ENCODE data around the gene EPB41L3. TPM values are rescaled to one million over a fixed set of nuclear protein-coding genes. Genes with fewer than 3 reads are reported as not detected.
"Not testable (repeated sequence)": the region's sequence is repeated elsewhere in the genome, so short reads cannot be mapped to it uniquely, and the experiment has no call there.

EPB41L3 gene
- total and polyA plus RNA-seq, 4 donors = 99.6 to 226 (median 163) TPM

DNA sequence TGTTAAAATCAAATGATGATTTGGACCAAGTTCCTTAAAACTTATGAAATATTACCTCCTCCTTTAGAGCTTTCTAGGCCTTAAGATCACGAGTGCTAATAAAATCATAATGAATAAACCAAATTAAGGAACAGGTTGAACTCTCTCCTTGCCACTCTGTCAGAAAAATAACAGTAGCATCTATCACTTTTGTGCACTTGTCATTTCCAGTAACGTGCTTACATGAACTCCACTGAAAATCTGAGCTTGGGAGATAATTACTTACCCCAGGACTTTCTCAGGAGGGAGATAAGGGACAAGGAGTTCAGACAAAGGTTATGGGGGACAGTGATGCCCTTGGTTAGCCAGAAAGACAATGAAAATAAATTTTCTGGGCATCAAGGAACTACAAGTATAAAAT, 36.0 kb downstream of the EPB41L3 start:
- WGBS (ENCODE audit: insufficient coverage) = no CpG with 5 or more reads among the region's 2 CpGs
- H3K9me3 ChIP-seq (ENCODE audit: control insufficient read depth, insufficient read depth, low read length) = no peaks in the 10 kb centered on the region
- no peaks in the 10 kb centered on the region for H3K4me1 ChIP-seq (ENCODE audit: control insufficient read depth, insufficient read depth, low read length)
- H3K36me3 ChIP-seq (ENCODE audit: control insufficient read depth, insufficient read depth, low read length) = no peaks in the 10 kb centered on the region
- no peak overlapping the region for H3K27ac ChIP-seq (ENCODE audit: low read depth, low read length)
- no peak for DNase-seq (ENCODE audit: low read depth in 4 of 6, low spot score in 6 of 6)
- H3K4me3 ChIP-seq (ENCODE audit: low read depth, low read length) = no peak overlapping the region
- no peaks in the 10 kb centered on the region for H3K27me3 ChIP-seq (ENCODE audit: control insufficient read depth, insufficient read depth, low read length)

DNA sequence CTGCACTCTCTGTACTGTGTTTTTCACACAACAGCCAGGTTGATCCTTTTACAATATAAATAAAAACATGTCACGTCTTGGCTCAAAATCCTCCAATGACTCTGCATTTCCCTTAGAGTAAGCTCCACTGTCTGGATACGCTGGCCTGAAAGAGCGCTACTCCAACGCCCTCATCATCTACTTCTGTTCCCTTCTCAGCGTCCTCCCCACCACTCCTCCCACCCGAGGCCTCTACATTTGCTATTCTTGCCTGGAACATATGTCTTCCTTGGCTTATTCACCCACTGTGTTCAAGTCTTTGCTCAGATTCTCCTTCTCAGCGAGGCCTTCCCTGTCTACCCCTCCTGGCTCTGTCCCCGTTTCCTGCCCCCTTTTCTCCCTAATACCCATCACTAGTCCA, 37.6 kb downstream of the EPB41L3 start:
- DNase-seq (ENCODE audit: low read depth in 4 of 6, low spot score in 6 of 6) = no peak
- no peak overlapping the region for H3K27ac ChIP-seq (ENCODE audit: low read depth, low read length)
- no peaks in the 10 kb centered on the region for H3K27me3 ChIP-seq (ENCODE audit: control insufficient read depth, insufficient read depth, low read length)
- H3K9me3 ChIP-seq (ENCODE audit: control insufficient read depth, insufficient read depth, low read length) = no peaks in the 10 kb centered on the region
- 95% methylated on average over 8 of the region's 8 CpGs for WGBS (ENCODE audit: insufficient coverage)
- H3K4me3 ChIP-seq (ENCODE audit: low read depth, low read length) = no peak overlapping the region
- H3K4me1 ChIP-seq (ENCODE audit: control insufficient read depth, insufficient read depth, low read length) = peaks cover 3% of the 10 kb centered on the region
- H3K36me3 ChIP-seq (ENCODE audit: control insufficient read depth, insufficient read depth, low read length) = no peaks in the 10 kb centered on the region

DNA sequence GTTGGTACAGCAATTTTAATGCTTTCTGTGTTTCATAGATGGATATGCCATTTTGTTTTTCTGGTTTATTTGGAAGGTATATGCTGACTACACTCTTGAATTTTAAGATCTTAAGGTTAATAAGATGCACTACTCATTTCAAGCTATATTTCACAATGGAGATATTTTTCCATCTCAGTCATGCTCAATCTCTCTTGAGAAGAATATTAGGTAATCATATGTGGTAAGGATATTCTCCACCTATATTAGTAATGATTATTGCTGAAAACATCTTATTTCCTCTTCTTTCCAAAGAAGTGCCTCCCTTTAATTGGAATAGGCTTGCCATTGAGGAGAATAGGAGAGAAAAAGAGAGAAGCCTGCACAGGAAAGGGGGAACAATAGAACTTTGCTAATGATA, 40.1 kb downstream of the EPB41L3 start:
- Histone ChIP-seq H3K4me1 (ENCODE audit: control insufficient read depth, insufficient read depth, low read length) (peaks cover 3% of the 10 kb centered on the region), H3K9me3 (ENCODE audit: control insufficient read depth, insufficient read depth, low read length) (no peaks in the 10 kb centered on the region)

DNA sequence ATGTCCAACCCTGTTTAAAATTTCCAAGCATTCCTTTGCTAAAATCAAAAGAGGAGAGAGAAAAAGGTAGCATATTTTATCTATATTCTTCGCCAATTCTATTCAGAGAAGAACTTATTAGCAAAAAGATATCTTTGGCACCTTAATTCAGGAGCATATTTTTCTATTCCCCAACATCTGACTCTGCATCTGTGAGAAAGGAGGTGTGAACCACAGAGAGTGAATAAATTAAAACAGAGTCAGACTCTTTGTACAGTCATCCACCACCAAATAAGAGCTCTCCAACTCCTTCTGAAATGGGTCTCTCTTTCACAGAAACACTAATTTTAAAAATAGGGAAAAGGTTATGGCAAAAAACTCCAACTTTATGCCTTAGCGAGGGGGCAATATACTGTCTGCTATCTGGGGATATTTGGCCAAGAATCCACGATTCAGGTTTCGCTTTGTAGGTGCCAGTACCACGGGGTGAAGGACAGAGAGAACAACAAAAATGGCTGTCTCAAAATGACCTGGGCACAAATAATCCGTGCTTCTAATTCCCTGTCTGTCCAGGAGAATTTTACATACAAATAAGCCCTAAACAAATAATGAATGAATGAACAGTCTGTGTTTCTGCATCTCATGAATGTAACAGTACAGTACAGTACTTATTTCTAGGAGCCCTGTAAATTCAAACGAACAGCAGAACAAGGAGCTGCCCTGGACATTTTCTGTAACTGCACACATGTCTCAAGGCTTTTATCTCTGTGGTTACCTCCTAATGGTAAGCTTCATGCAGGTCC, 43.4 kb downstream of the EPB41L3 start:
- Histone ChIP-seq H3K4me3 (ENCODE audit: low read depth, low read length) (no peak overlapping the region), H3K4me1 (ENCODE audit: control insufficient read depth, insufficient read depth, low read length) (peaks cover 3% of the 10 kb centered on the region), H3K36me3 (ENCODE audit: control insufficient read depth, insufficient read depth, low read length) (no peaks in the 10 kb centered on the region), H3K27ac (ENCODE audit: low read depth, low read length) (no peak overlapping the region), H3K27me3 (ENCODE audit: control insufficient read depth, insufficient read depth, low read length) (no peaks in the 10 kb centered on the region), H3K9me3 (ENCODE audit: control insufficient read depth, insufficient read depth, low read length) (no peaks in the 10 kb centered on the region)
- WGBS (ENCODE audit: insufficient coverage) = 54% methylated on average over 3 of the region's 7 CpGs
- DNase-seq (ENCODE audit: low read depth in 4 of 6, low spot score in 6 of 6) = peak in 1 of 6 donors; percentile 88

More for the DNA sequence above, 40.1 kb downstream of the EPB41L3 start:
- no peak for DNase-seq (ENCODE audit: low read depth in 4 of 6, low spot score in 6 of 6)
- Histone ChIP-seq H3K4me3 (ENCODE audit: low read depth, low read length) (no peak overlapping the region), H3K27ac (ENCODE audit: low read depth, low read length) (no peak overlapping the region), H3K27me3 (ENCODE audit: control insufficient read depth, insufficient read depth, low read length) (no peaks in the 10 kb centered on the region), H3K36me3 (ENCODE audit: control insufficient read depth, insufficient read depth, low read length) (no peaks in the 10 kb centered on the region)

DNA sequence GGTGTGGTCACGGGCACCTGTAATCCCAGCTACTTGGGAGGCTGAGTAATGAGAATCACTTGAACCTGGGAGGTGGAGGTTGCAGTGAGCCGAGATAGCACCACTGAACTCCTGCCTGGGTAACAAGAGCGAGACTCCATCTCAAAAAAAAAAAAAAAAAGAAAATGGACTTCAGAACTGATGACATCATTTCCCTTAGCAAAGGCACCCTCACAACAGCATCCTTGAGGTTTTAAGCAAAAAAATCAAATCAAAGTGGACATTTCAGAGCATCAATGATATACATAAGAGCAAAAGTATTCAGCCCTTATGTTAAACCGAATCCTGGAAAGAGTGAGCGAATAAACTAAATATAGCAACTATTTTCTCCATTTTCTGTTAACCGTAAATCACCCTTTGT, 45.3 kb downstream of the EPB41L3 start:
- no peak for DNase-seq (ENCODE audit: low read depth in 4 of 6, low spot score in 6 of 6)
- H3K27me3 ChIP-seq (ENCODE audit: control insufficient read depth, insufficient read depth, low read length) = no peaks in the 10 kb centered on the region
- no peak overlapping the region for H3K4me3 ChIP-seq (ENCODE audit: low read depth, low read length)
- peaks cover 3% of the 10 kb centered on the region for H3K4me1 ChIP-seq (ENCODE audit: control insufficient read depth, insufficient read depth, low read length)
- H3K36me3 ChIP-seq (ENCODE audit: control insufficient read depth, insufficient read depth, low read length) = no peaks in the 10 kb centered on the region
- H3K9me3 ChIP-seq (ENCODE audit: control insufficient read depth, insufficient read depth, low read length) = no peaks in the 10 kb centered on the region
- WGBS (ENCODE audit: insufficient coverage) = 100% methylated on average over 1 of the region's 6 CpGs
- no peak overlapping the region for H3K27ac ChIP-seq (ENCODE audit: low read depth, low read length)

DNA sequence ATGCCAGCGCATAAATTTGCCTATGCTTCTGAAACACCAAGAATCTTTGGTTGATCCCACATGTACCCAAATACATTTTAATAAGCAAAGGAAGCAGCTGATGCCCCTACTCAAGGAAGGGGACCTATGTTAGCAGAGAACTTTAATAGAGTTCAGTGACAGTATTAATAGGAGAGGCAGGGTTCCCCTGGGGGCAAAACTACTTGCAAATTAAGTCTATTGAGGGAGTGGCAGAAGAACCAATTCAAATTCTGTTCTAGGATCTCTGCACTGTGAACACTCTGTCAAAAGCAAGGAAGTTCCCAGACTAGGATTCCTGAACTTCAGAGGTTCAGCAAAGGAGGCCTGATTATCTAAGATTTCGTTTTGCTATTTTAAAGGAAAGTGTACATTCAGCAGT, 47.5 kb downstream of the EPB41L3 start:
- H3K4me1 ChIP-seq (ENCODE audit: control insufficient read depth, insufficient read depth, low read length) = no peaks in the 10 kb centered on the region
- H3K27ac ChIP-seq (ENCODE audit: low read depth, low read length) = no peak overlapping the region
- no peak for DNase-seq (ENCODE audit: low read depth in 4 of 6, low spot score in 6 of 6)
- 60% methylated on average over 1 of the region's 2 CpGs for WGBS (ENCODE audit: insufficient coverage)
- no peaks in the 10 kb centered on the region for H3K27me3 ChIP-seq (ENCODE audit: control insufficient read depth, insufficient read depth, low read length)
- H3K4me3 ChIP-seq (ENCODE audit: low read depth, low read length) = no peak overlapping the region
- H3K36me3 ChIP-seq (ENCODE audit: control insufficient read depth, insufficient read depth, low read length) = no peaks in the 10 kb centered on the region
- H3K9me3 ChIP-seq (ENCODE audit: control insufficient read depth, insufficient read depth, low read length) = no peaks in the 10 kb centered on the region

DNA sequence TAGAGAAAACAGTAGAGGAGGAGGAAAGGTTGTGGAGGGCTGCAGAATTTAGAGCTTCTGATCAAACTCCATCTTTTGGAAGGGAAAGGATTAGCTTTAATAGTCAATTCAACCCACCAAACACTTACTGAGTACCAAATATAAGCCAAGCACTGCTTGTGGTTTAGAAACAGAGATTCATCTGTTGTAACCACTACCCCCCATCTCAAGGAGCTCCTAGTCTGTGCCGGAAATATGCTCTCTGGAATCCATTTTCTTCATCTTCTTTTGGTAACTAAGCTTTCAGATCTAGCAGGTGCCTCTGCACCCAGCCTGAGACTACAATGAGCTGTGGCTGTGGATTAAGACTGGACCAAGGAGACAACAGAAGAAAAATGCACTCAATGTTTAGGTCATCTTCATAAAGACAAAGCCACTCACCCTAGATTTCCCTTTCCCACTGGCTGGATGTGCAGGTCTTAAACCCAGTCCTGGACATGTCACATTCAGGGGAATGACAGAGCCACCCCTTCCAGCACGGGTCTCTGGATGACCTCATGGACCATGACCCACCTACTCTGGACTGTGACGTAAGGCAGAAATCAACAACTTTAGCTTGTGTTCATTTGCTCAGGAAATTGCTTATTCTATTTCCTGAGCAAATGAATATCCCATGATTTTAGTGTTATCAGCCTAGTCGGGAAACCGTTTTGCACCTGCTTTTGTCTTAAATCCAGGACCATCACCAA, 52.9 kb downstream of the EPB41L3 start:
- no peaks in the 10 kb centered on the region for H3K27me3 ChIP-seq (ENCODE audit: control insufficient read depth, insufficient read depth, low read length)
- H3K9me3 ChIP-seq (ENCODE audit: control insufficient read depth, insufficient read depth, low read length) = no peaks in the 10 kb centered on the region
- H3K27ac ChIP-seq (ENCODE audit: low read depth, low read length) = no peak overlapping the region
- peaks cover 3% of the 10 kb centered on the region for H3K36me3 ChIP-seq (ENCODE audit: control insufficient read depth, insufficient read depth, low read length)
- no peak overlapping the region for H3K4me3 ChIP-seq (ENCODE audit: low read depth, low read length)
- DNase-seq (ENCODE audit: low read depth in 4 of 6, low spot score in 6 of 6) = no peak
- H3K4me1 ChIP-seq (ENCODE audit: control insufficient read depth, insufficient read depth, low read length) = no peaks in the 10 kb centered on the region
- 100% methylated on average over 2 of the region's 5 CpGs for WGBS (ENCODE audit: insufficient coverage)

DNA sequence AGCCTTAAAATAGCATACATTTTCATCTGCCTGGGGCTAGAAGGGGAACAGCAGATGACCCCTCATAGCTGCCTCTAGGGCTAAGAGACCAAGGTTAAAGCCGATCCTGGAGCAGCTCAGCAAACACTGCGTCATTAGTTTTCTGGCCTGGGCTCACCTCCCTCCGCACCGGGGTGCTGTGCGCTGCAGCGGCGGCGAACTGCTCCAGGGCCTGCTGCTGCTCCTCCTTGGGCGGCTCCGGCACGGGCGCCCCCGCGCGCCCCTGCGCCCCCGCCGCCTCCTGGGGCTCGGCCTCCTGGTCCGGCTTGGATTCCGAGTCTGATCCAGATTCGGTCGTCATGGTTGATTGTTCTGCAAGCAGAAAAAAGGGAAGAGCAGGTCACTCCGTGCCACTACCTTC, 55.0 kb downstream of the EPB41L3 start:
- Histone ChIP-seq H3K27me3 (ENCODE audit: control insufficient read depth, insufficient read depth, low read length) (no peaks in the 10 kb centered on the region), H3K4me1 (ENCODE audit: control insufficient read depth, insufficient read depth, low read length) (no peaks in the 10 kb centered on the region), H3K9me3 (ENCODE audit: control insufficient read depth, insufficient read depth, low read length) (no peaks in the 10 kb centered on the region), H3K36me3 (ENCODE audit: control insufficient read depth, insufficient read depth, low read length) (peaks cover 3% of the 10 kb centered on the region), H3K4me3 (ENCODE audit: low read depth, low read length) (no peak overlapping the region), H3K27ac (ENCODE audit: low read depth, low read length) (no peak overlapping the region)
- peak in 2 of 6 donors; percentile 29 to 33 for DNase-seq (ENCODE audit: low read depth in 4 of 6, low spot score in 6 of 6)
- 7% methylated on average over 23 of the region's 24 CpGs for WGBS (ENCODE audit: insufficient coverage)

DNA sequence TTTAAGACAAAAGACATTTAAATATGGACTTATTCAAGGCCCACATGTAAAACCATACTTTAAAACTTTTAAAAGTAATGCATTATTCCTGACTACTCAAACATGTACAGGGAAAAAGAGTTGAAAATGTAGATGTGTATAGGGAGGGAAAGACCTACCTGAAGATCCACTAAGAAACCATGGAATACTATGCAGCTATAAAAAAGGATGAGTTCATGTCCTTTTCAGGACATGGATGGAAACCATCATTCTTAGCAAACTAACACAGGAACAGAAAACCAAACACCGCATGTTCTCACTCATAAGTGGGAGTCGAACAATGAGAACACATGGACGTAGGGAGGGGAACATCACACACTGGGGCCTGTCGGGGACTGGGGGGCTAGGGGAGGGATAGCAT, 55.8 kb downstream of the EPB41L3 start:
- H3K4me3 ChIP-seq (ENCODE audit: low read depth, low read length); DNase-seq (ENCODE audit: low read depth in 4 of 6, low spot score in 6 of 6); H3K4me1 ChIP-seq (ENCODE audit: control insufficient read depth, insufficient read depth, low read length); H3K36me3 ChIP-seq (ENCODE audit: control insufficient read depth, insufficient read depth, low read length); H3K27me3 ChIP-seq (ENCODE audit: control insufficient read depth, insufficient read depth, low read length); H3K27ac ChIP-seq (ENCODE audit: low read depth, low read length); H3K9me3 ChIP-seq (ENCODE audit: control insufficient read depth, insufficient read depth, low read length): not testable (repeated sequence)
- WGBS (ENCODE audit: insufficient coverage) = 100% methylated on average over 1 of the region's 4 CpGs

DNA sequence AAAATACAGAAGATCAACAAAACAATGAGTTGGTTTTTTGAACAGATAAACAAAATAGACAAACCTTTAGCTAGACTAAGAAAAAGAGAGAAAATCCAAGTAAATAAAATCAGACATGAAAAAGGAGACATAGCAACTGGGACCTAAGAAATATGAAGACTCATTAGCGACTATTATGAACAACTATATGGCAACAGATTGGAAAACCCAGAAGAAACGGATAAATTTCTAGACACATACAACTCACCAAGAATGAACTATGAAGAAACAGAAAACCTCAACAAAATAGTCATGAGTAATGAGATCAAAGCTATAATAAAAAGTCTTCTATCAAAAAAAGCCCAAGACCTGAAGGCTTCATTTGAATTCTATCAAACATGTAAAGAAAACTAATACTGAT, 59.3 kb downstream of the EPB41L3 start:
- Histone ChIP-seq H3K4me3 (ENCODE audit: low read depth, low read length) (no peak overlapping the region), H3K36me3 (ENCODE audit: control insufficient read depth, insufficient read depth, low read length) (peaks cover 3% of the 10 kb centered on the region), H3K27ac (ENCODE audit: low read depth, low read length) (no peak overlapping the region), H3K4me1 (ENCODE audit: control insufficient read depth, insufficient read depth, low read length) (no peaks in the 10 kb centered on the region), H3K9me3 (ENCODE audit: control insufficient read depth, insufficient read depth, low read length) (peaks cover 1% of the 10 kb centered on the region), H3K27me3 (ENCODE audit: control insufficient read depth, insufficient read depth, low read length) (no peaks in the 10 kb centered on the region)
- no peak for DNase-seq (ENCODE audit: low read depth in 4 of 6, low spot score in 6 of 6)
- no CpG with 5 or more reads among the region's 2 CpGs for WGBS (ENCODE audit: insufficient coverage)

All from spinal cord (tissue), 10 donors.